HepG2 (cell line): Measurements from ENCODE around the gene TOMM22. TPM values are rescaled to one million over a fixed set of nuclear protein-coding genes. Genes with fewer than 3 reads are reported as not detected.

ENCODE experiments used
- FLYWCH1 ChIP-seq: sonication (generic); formaldehyde crosslinking; IDR thresholded peaks from 2 replicates; pipeline ENCODE4 v1.8.1; 2023; ENCODE audit warnings: mild to moderate bottlenecking, missing genetic modification reagents
- KLF16 ChIP-seq, 2 experiments: sonication (generic) in 1 of 2; formaldehyde crosslinking in 1 of 2; IDR thresholded peaks; 2 replicates each; pipeline versions ENCODE4 v1.6.1 to v1.8.0; 2016 to 2023; ENCODE audit warnings: missing genetic modification reagents in 2 of 2, missing compliant biosample characterization in 1 of 2
- NR0B2 ChIP-seq: sonication (generic); formaldehyde crosslinking; IDR thresholded peaks from 2 replicates; pipeline ENCODE4 v1.4.0; 2020; ENCODE audit warnings: mild to moderate bottlenecking, missing genetic modification reagents
- PCBP1 ChIP-seq: fragments of 200-400 bp; formaldehyde crosslinking; IDR thresholded peaks from 2 replicates; pipeline ENCODE4 v1.6.1; 2017; ENCODE audit warnings: mild to moderate bottlenecking, low read depth, low read length, borderline replicate concordance
- TRIM24 ChIP-seq: sonication (generic); formaldehyde crosslinking; IDR thresholded peaks from 2 replicates; pipeline ENCODE4 v1.8.0; 2022; ENCODE audit warnings: mild to moderate bottlenecking, missing genetic modification reagents
- UBTF ChIP-seq: sonication (generic); formaldehyde crosslinking; IDR thresholded peaks from 2 replicates; pipeline ENCODE4 v1.4.0; 2020; ENCODE audit warnings: mild to moderate bottlenecking, missing genetic modification reagents
- ZNF274 ChIP-seq: sonication (generic); formaldehyde crosslinking; IDR thresholded peaks from 2 replicates; pipeline ENCODE4 v1.5.1; 2020; ENCODE audit warnings: mild to moderate bottlenecking, missing genetic modification reagents
- ZNF446 ChIP-seq: sonication (generic); formaldehyde crosslinking; IDR thresholded peaks from 2 replicates; pipeline ENCODE4 v1.5.0; 2020; ENCODE audit warnings: mild to moderate bottlenecking, missing genetic modification reagents
- ZNF510 ChIP-seq: sonication (generic); formaldehyde crosslinking; IDR thresholded peaks from 2 replicates; pipeline ENCODE4 v1.4.0; 2020; ENCODE audit warnings: low read depth, mild to moderate bottlenecking, missing genetic modification reagents
- ZNF646 ChIP-seq: sonication (generic); formaldehyde crosslinking; IDR thresholded peaks from 2 replicates; pipeline ENCODE4 v1.9.0; 2021; ENCODE audit warnings: mild to moderate bottlenecking, missing genetic modification reagents
- ZNF891 ChIP-seq: sonication (generic); formaldehyde crosslinking; IDR thresholded peaks from 2 replicates; pipeline ENCODE4 v1.5.0; 2020; ENCODE audit warnings: mild to moderate bottlenecking, missing genetic modification reagents
- ZSCAN22 ChIP-seq: sonication (generic); formaldehyde crosslinking; IDR thresholded peaks from 2 replicates; pipeline ENCODE4 v1.4.0; 2020; ENCODE audit warnings: mild to moderate bottlenecking, missing genetic modification reagents
- polyA plus RNA-seq, 8 experiments: library from polyadenylated mRNA; depleted of rRNA in 3 of 8; stranded (reverse) in 7 of 8; unstranded in 1 of 8; fragments of >200 nt; fragmentation: Illumina TruSeq in 4 of 8; extraction: Trizol in 4 of 8; gene quantifications; 2 replicates each; pipeline versions ENCODE4 v1.2.1 to v1.2.3, GENCODE V29; 2011 to 2016; ENCODE audit warnings: low read depth in 4 of 8, missing spikeins in 1 of 8, mixed read lengths in 1 of 8; ENCODE audit not compliant: insufficient read depth in 1 of 8
- total RNA-seq, 5 experiments: library from RNA; depleted of rRNA; stranded (reverse); fragments of >200 nt; fragmentation: Illumina TruSeq; extraction: Trizol; gene quantifications; 2 replicates each; pipeline ENCODE4 v1.2.3, GENCODE V29; 2016; ENCODE audit warnings: low read depth in 1 of 5

TOMM22 gene
- total and polyA plus RNA-seq, 2 of the 13 experiments (the other 11 are each of a cell fraction or from before 2014, with no cell fraction given): 46.9 to 118 TPM

- TF ChIP-seq ZNF646 (CRISPR knock-in tag) (no peak), UBTF (CRISPR knock-in tag) (peak; percentile 71), KLF16 (CRISPR knock-in tag; IDR thresholded peaks at IDR 0.05) (no peak), ZNF274 (no peak; the same call in 1 of the 2 replicates), TRIM24 (CRISPR knock-in tag) (no peak), ZNF446 (CRISPR knock-in tag) (0 out of 2 replicates have a peak, but pooled peaks have one; percentile 7), ZNF891 (CRISPR knock-in tag) (no peak), FLYWCH1 (peak; percentile 20; the same call in 1 of the 2 replicates), ZSCAN22 (CRISPR knock-in tag) (no peak), PCBP1 (no peak), NR0B2 (CRISPR knock-in tag) (peak; percentile 73; the same call in 1 of the 2 replicates), ZNF510 (no peak)
Measured at GRCh38 chr22:38700270-38700788, 18.6 kb downstream of the TOMM22 start (continued).
